Measurements from ENCODE around the gene LIMS2.
A peak's percentile ranks its signal among the peaks of the same experiment; 100 is the strongest.

Gene LIMS2

DNA sequence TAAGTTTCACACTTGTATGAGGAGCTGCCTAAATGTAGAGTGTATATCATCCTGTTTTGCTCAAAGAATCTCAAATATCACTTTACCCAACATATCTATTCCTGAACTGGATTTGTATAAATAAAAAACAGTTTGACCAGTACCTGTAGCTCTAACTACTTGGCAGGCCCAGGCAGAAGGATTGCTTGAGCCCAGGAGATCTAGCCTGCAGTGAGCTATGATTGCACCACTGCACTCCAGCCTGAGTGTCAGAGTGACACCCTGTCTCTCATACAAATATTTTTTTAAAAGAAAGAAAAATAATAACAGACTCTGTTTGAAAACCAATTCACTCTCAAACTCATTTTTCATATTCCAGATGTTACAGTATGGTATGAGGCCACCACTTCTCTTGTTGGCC, 7.7 kb upstream of the LIMS2 start:
- H3K4me1 ChIP-seq (ENCODE audit: control insufficient read depth, insufficient read depth, low read length) = no peaks in the 10 kb centered on the region

DNA sequence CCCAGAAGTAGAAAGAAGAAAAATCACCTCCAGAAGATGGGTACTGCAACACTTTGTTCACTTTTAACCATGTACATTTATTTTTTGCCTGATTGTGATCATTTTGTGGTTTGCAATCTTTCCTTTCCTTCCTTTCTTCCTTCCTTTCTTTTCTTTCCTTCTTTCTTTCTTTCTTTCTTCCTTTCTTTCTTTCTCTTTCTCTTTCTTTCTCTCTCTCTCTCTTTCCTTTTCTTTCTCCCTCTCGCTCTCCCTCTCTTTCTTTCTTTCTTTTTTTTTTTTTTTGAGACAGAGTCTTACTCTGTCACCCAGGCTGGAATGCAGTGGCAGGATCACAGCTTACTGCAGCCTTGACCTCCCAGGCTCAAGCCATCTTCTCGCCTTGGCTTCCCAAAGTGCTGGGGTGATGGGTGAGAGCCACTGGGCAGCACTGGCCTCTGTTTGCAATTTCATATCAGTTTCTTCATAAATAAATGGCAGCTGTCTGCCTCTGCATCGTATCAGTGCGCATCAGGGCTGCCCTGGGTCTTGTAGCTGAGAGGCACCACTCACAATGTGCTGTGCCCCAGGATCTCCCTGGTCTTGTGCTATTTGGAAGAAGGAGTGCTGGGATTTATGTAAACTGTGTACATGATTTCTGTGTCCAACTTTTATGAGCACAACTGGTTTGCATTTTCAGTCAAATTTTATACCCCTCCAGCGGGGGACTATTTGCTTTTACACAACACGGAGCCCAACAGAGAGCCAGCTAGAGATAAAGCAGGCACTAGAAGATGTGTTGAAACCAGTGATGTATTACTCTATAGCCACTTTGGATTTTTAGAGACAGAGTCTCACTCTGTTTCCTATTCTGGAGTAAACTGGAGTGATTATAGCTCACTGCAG, 6.9 kb upstream of the LIMS2 start:
- Histone ChIP-seq H3K9me3 (ENCODE audit: control insufficient read depth, insufficient read depth, low read depth, low read length) (no peaks in the 10 kb centered on the region), H3K27ac (ENCODE audit: extremely low read depth, low read depth, low read length) (no peak overlapping the region), H3K36me3 (ENCODE audit: control insufficient read depth in 2 of 2, insufficient read depth in 1 of 2, low read length in 2 of 2) (no peaks in the 10 kb centered on the region), H3K4me1 (ENCODE audit: control insufficient read depth, insufficient read depth, low read length) (no peaks in the 10 kb centered on the region), H3K4me3 (ENCODE audit: low read depth, low read length) (no peak overlapping the region)
- ChIA-PET CTCF (interaction anchor here (0.7 to 1.6 kb wide), 2 partner anchors 32 to 166 kb away, joined by 3 to 5 read pairs; no protein-coding TSS in a partner anchor), POLR2A (interaction anchor here (0.8 kb wide), 1 partner anchor 18 kb away, joined by 3 read pairs; no protein-coding TSS in a partner anchor)
- TF ChIP-seq GLIS1 (tag by site-specific recombination; IDR thresholded peaks at IDR 0.05) = peak; percentile 56; the same call in 1 of the 2 replicates
- TF ChIP-seq, protein P1, sequence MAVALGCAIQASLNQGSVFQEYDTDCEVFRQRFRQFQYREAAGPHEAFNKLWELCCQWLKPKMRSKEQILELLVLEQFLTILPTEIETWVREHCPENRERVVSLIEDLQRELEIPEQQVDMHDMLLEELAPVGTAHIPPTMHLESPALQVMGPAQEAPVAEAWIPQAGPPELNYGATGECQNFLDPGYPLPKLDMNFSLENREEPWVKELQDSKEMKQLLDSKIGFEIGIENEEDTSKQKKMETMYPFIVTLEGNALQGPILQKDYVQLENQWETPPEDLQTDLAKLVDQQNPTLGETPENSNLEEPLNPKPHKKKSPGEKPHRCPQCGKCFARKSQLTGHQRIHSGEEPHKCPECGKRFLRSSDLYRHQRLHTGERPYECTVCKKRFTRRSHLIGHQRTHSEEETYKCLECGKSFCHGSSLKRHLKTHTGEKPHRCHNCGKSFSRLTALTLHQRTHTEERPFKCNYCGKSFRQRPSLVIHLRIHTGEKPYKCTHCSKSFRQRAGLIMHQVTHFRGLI (tag by site-specific recombination; IDR thresholded peaks at IDR 0.05) = peak; percentile 51; the same call in 1 of the 2 replicates
- TF ChIP-seq FEZF1 (tag by site-specific recombination; IDR thresholded peaks at IDR 0.05) = peak; percentile 62
- TF ChIP-seq ZIC2 (tag by site-specific recombination; IDR thresholded peaks at IDR 0.05) = peak; percentile 74
- peak; percentile 93 for TF ChIP-seq PRDM1 (tag by site-specific recombination; IDR thresholded peaks at IDR 0.05)
- no peak for TF ChIP-seq ZNF610 (tag by site-specific recombination; IDR thresholded peaks at IDR 0.05; ENCODE audit: borderline replicate concordance)
- TF ChIP-seq ZNF366 (tag by site-specific recombination; conservative IDR thresholded peaks at IDR 0.05) = peak; percentile 77
- 0 out of 2 replicates have a peak, but pooled peaks have one; percentile 32 for TF ChIP-seq GFI1B (tag by site-specific recombination; IDR thresholded peaks at IDR 0.05)
- TF ChIP-seq GLI2 (tag by site-specific recombination; IDR thresholded peaks at IDR 0.05; ENCODE audit: borderline replicate concordance, low read depth) = 0 out of 2 replicates have a peak, but pooled peaks have one; percentile 7
- TF ChIP-seq BCL11B (tag by site-specific recombination; IDR thresholded peaks at IDR 0.05; ENCODE audit: low read depth) = no peak

More for the DNA sequence above, 7.7 kb upstream of the LIMS2 start:
- Histone ChIP-seq H3K9me3 (ENCODE audit: control insufficient read depth, insufficient read depth, low read depth, low read length) (no peaks in the 10 kb centered on the region), H3K36me3 (ENCODE audit: control insufficient read depth in 2 of 2, insufficient read depth in 1 of 2, low read length in 2 of 2) (no peaks in the 10 kb centered on the region), H3K4me3 (ENCODE audit: low read depth, low read length) (no peak overlapping the region), H3K27ac (ENCODE audit: extremely low read depth, low read depth, low read length) (no peak overlapping the region)
- CTCF ChIA-PET = interaction anchor here (0.7 to 1.6 kb wide), 2 partner anchors 33 to 620 kb away, joined by 3 to 5 read pairs; no protein-coding TSS in a partner anchor
- TF ChIP-seq ZFHX2 (tag by site-specific recombination; conservative IDR thresholded peaks at IDR 0.05) = no peak
- no peak for TF ChIP-seq ZNF561 (tag by site-specific recombination; IDR thresholded peaks at IDR 0.05; ENCODE audit: borderline replicate concordance)
- TF ChIP-seq REPIN1 (tag by site-specific recombination; IDR thresholded peaks at IDR 0.05; ENCODE audit: low read depth) = no peak
- no peak for TF ChIP-seq ZNF132 (tag by site-specific recombination; IDR thresholded peaks at IDR 0.05; ENCODE audit: borderline replicate concordance)
- TF ChIP-seq ZNF239 (tag by site-specific recombination; IDR thresholded peaks at IDR 0.05) = no peak
- TF ChIP-seq, protein P2, sequence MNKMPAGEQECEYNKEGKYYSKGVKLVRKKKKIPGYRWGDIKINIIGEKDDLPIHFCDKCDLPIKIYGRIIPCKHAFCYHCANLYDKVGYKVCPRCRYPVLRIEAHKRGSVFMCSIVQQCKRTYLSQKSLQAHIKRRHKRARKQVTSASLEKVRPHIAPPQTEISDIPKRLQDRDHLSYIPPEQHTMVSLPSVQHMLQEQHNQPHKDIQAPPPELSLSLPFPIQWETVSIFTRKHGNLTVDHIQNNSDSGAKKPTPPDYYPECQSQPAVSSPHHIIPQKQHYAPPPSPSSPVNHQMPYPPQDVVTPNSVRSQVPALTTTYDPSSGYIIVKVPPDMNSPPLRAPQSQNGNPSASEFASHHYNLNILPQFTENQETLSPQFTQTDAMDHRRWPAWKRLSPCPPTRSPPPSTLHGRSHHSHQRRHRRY (tag by site-specific recombination; IDR thresholded peaks at IDR 0.05) = no peak
- no peak for TF ChIP-seq ZNF76 (tag by site-specific recombination; IDR thresholded peaks at IDR 0.05; ENCODE audit: borderline replicate concordance, low read depth)
- no peak for TF ChIP-seq ZNF701 (tag by site-specific recombination; IDR thresholded peaks at IDR 0.05)
- TF ChIP-seq ZNF747 (tag by site-specific recombination; IDR thresholded peaks at IDR 0.05) = no peak
- TF ChIP-seq MEIS1 (CRISPR knock-in tag; IDR thresholded peaks at IDR 0.05; ENCODE audit: borderline replicate concordance) = no peak
- TF ChIP-seq, protein P3, sequence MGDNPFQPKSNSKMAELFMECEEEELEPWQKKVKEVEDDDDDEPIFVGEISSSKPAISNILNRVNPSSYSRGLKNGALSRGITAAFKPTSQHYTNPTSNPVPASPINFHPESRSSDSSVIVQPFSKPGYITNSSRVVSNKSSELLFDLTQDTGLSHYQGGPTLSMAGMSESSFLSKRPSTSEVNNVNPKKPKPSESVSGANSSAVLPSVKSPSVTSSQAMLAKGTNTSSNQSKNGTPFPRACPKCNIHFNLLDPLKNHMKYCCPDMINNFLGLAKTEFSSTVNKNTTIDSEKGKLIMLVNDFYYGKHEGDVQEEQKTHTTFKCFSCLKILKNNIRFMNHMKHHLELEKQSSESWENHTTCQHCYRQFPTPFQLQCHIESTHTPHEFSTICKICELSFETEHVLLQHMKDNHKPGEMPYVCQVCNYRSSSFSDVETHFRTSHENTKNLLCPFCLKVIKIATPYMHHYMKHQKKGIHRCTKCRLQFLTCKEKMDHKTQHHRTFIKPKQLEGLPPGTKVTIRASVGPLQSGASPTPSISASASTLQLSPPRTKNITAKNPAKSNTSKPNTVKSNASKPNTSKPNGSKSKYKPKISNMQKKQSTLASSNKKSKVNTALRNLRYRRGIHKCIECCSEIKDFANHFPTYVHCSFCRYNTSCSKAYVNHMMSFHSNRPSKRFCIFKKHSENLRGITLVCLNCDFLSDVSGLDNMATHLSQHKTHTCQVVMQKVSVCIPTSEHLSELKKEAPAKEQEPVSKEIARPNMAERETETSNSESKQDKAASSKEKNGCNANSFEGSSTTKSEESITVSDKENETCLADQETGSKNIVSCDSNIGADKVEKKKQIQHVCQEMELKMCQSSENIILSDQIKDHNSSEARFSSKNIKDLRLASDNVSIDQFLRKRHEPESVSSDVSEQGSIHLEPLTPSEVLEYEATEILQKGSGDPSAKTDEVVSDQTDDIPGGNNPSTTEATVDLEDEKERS (tag by site-specific recombination; IDR thresholded peaks at IDR 0.05) = no peak
- TF ChIP-seq, protein P4, sequence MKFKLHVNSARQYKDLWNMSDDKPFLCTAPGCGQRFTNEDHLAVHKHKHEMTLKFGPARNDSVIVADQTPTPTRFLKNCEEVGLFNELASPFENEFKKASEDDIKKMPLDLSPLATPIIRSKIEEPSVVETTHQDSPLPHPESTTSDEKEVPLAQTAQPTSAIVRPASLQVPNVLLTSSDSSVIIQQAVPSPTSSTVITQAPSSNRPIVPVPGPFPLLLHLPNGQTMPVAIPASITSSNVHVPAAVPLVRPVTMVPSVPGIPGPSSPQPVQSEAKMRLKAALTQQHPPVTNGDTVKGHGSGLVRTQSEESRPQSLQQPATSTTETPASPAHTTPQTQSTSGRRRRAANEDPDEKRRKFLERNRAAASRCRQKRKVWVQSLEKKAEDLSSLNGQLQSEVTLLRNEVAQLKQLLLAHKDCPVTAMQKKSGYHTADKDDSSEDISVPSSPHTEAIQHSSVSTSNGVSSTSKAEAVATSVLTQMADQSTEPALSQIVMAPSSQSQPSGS (tag by site-specific recombination; IDR thresholded peaks at IDR 0.05; ENCODE audit: low read depth) = no peak
- TF ChIP-seq KLF8 (tag by site-specific recombination; IDR thresholded peaks at IDR 0.05) = no peak
- POLR2A ChIA-PET = interaction anchor here (0.6 to 0.8 kb wide), 3 partner anchors 17 to 95 kb away, joined by 3 read pairs; no protein-coding TSS in a partner anchor

Data from HEK293 (cell line).